ENCODE data around the gene MISP3. TPM values are rescaled to one million over a fixed set of nuclear protein-coding genes. Genes with fewer than 3 reads are reported as not detected.

MISP3 gene
- total RNA-seq, 2 donors from 2014 or later = 21.1 to 25.7 TPM

DNA sequence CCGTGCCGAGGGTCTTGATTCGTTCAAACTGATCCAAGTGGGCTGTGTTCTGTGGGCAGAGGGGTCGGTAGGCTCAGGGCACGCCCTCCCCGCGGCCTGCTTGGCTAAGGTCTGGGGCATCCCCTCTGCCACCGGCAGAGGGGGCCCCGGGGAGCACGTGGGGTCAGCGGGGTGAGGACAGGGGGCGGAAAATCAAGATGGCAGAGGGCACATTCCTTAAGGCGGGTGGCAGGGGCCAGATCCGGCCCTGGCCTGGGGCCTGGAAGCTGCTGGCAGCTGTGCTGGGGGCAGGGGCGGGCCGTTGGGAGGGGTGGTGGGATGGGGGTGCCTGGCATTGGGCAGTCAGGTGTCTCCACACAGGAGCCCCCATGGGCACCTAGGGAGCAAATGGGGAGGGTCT, 34.3 kb downstream of the MISP3 start:
- ATAC-seq = no peak

DNA sequence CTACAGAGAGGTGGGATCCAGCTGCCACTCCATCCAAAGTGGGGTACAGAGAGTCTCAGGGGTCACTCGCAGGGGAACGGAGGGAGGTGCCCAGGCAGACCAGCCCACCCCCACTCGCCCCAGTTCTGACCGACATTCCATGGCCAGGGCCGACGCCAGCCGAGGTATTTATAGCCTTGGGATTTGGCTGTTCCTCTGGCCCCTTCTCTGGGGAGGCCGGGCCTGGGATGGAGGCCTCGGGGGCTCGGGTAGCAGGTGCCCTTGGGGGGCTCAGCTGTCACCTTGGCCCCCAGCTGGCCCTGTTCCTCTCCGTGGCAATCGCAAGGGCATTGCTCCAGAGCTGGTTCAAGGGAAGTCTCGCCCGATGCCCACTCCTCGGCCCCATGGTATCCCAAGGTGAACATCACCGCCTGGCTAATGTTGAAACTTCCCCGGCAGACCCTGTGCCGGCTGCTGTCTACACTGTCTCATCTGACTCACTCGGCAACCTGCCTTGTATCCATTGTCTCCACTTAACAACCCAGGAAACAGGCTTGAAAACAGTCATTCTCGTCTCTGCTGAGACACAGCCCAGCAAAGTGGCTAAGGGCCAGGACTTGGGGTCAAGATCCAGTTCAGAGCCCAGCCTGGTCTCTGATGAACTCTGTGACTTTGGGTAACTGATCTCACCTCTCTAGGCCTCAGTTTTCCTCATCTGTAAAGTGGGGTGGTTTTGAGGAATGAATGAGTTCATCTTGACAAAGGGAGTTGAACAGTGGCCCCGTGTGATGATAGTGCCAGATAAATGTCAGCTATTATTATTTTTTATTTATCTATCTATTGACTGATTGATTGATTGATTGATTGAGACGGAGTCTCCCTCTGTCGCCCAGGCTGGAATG, 35.2 kb downstream of the MISP3 start:
- peak; percentile 18 for ATAC-seq
- Histone ChIP-seq H3K27me3 (no peaks in the 10 kb centered on the region), H3K4me3 (no peak overlapping the region), H3K9me3 (no peaks in the 10 kb centered on the region), H3K36me3 (replicated peaks in 1 of 2; ENCODE audit: insufficient read depth in 1 of 2, low read depth in 2 of 2) (peaks cover 2 to 6% of the 10 kb centered on the region in 2 donors), H3K4me1 (peaks cover 6% of the 10 kb centered on the region), H3K27ac (no peak overlapping the region)
- intact Hi-C loops (cut with DNase I) = no loop called here
- DNase-seq = no peak
- TF ChIP-seq POLR2A (IDR thresholded peaks at IDR 0.05) (no peak), CTCF (IDR thresholded peaks at IDR 0.05) (no peak)
- 80 to 90% methylated on average over 6 to 23 of the region's 23 CpGs for WGBS, 2 donors

More for the DNA sequence above, 34.3 kb downstream of the MISP3 start:
- no peaks in the 10 kb centered on the region for H3K9me3 ChIP-seq
- no peaks in the 10 kb centered on the region for H3K4me1 ChIP-seq
- WGBS, 2 donors = 86% methylated on average over 9 of the region's 16 CpGs; no CpG with 5 or more reads in 1 of the 2 donors
- TF ChIP-seq CTCF (IDR thresholded peaks at IDR 0.05) = no peak
- TF ChIP-seq POLR2A (IDR thresholded peaks at IDR 0.05) = no peak
- no peak for DNase-seq
- no peaks in the 10 kb centered on the region for H3K27me3 ChIP-seq
- H3K4me3 ChIP-seq = no peak overlapping the region
- H3K27ac ChIP-seq = no peak overlapping the region
- H3K36me3 ChIP-seq (replicated peaks in 1 of 2; ENCODE audit: insufficient read depth in 1 of 2, low read depth in 2 of 2) = peaks cover 2 to 6% of the 10 kb centered on the region in 2 donors
- intact Hi-C loops (cut with DNase I) = no loop called here

DNA sequence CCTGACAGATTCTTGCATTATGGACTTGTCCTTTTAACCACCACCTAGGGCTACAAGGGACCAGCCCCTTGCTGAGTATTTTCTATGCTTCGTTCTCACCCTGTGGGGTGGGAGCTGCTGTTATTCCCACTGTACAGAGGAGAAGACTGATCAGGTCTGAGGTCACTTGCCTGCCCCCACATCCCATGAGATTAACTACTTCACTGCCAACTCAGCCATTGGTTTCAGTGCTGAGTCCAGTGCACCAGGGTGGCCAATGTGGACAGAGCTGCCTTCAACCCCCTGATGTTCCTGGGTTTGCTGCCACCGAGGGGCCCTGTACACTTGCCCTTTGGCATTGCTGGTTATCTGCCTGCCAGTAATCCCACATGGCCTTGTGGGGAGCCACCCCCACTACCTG, 38.1 kb downstream of the MISP3 start:
- H3K36me3 ChIP-seq (replicated peaks in 1 of 2; ENCODE audit: insufficient read depth in 1 of 2, low read depth in 2 of 2) = peaks cover 2 to 3% of the 10 kb centered on the region in 2 donors
- ATAC-seq (no peak), DNase-seq (no peak)
- no peaks in the 10 kb centered on the region for H3K27me3 ChIP-seq
- no peaks in the 10 kb centered on the region for H3K9me3 ChIP-seq
- intact Hi-C loops (cut with DNase I) = no loop called here
- H3K4me3 ChIP-seq = no peak overlapping the region
- peaks cover 32% of the 10 kb centered on the region for H3K4me1 ChIP-seq
- no peak overlapping the region for H3K27ac ChIP-seq
- TF ChIP-seq CTCF (IDR thresholded peaks at IDR 0.05) (no peak), POLR2A (IDR thresholded peaks at IDR 0.05) (no peak)
- WGBS, 2 donors = 52 to 89% methylated on average over 1 to 2 of the region's 2 CpGs

- no peaks in the 10 kb centered on the region for H3K36me3 ChIP-seq (replicated peaks in 1 of 2; ENCODE audit: insufficient read depth in 1 of 2, low read depth in 2 of 2)
- WGBS, 2 donors = 90 to 93% methylated on average over 1 of the region's 1 CpG
- DNase-seq = no peak
- no peak for ATAC-seq
- peaks cover 40% of the 10 kb centered on the region for H3K4me1 ChIP-seq
- no peaks in the 10 kb centered on the region for H3K9me3 ChIP-seq
- intact Hi-C loops (cut with DNase I) = no loop called here
- H3K27ac ChIP-seq = no peak overlapping the region
- H3K27me3 ChIP-seq = no peaks in the 10 kb centered on the region
- no peak overlapping the region for H3K4me3 ChIP-seq
- TF ChIP-seq CTCF (IDR thresholded peaks at IDR 0.05) (no peak), POLR2A (IDR thresholded peaks at IDR 0.05) (no peak)
These were observed 38.9 kb downstream of the MISP3 start for GRCh38 chr19:14111486-14111885.

Measured in body of pancreas (tissue), 4 donors.